ENCODE data around the gene MRPL44. TPM values are rescaled to one million over a fixed set of nuclear protein-coding genes. Genes with fewer than 3 reads are reported as not detected.

Gene MRPL44
- polyA plus RNA-seq, 6 donors from 2014 or later, result 34.4 to 52.3 (median 38.6) TPM

GRCh38 chr2:223943561-223944008 is 13.7 kb upstream of the MRPL44 start:
- peak overlapping the region; percentile 88 to 98 (median 94) for H3K4me3 Mint-ChIP-seq
- peaks cover 40 to 57% (median 52%) of the 10 kb centered on the region in 3 donors for H3K4me1 Mint-ChIP-seq
- H3K9me3 Mint-ChIP-seq, result peaks cover 0 to 9% (median 8%) of the 10 kb centered on the region in 7 donors
- DNase-seq (no peak), ATAC-seq (ENCODE audit: low read depth in 2 of 2) (no peak)
- no peaks in the 10 kb centered on the region for H3K27me3 Mint-ChIP-seq
- H3K36me3 Mint-ChIP-seq, result peaks cover 8 to 10% of the 10 kb centered on the region in 2 donors
- H3K27ac Mint-ChIP-seq, result peak overlapping the region in 4 of 6 donors; percentile 72 to 96 (median 90)

GRCh38 chr2:223944166-223944702 is 13.0 kb upstream of the MRPL44 start:
- H3K4me1 Mint-ChIP-seq, result peaks cover 41 to 58% (median 47%) of the 10 kb centered on the region in 3 donors
- peak; percentile 34 for DNase-seq

DNA sequence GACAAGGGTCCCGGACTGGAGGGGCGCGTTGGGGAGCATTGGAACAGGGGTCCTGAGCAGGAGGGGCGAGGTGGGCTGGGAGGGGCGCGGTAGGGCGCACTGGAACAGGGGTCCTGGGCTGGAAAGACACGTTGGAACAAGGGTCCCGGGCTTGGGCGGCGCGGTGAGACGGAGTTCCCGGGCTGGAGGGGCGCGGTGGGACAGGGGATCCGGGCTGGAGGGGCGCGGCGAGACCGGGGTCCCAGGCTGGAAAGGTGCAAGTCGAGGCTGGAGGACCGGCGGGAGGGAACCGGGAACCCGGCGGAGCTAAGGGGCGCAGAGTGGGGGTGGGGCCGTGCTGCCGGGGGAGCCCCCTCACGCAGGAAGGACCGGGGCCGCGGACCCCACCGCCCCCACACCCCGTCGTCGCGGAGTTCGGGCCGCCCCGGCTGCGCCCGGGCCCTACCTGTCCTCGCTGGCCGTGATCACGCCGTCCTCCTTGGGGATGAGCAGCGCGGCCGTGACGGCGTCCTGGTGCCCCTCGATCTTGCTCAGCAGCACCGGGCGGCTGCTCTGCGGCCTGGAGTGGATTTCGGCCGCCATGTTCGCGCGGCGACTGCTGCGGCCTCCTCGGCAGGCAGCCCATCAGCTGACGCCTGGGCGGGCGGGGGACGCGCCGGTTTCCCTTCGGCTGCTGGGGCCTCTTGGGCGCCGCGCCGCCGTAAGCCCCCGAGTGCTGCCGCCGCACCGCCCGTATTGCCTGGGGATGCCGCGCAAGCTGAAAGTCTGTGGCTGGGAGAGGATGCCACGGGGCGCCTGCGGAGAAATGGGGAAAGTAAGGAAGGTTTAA is 12.3 kb upstream of the MRPL44 start, which contains the start of gene WDFY1:
WDFY1 (minus strand) TSS at position 633 of the 829 bp plus-strand sequence; CDS start at position 582, 51 bp downstream.
- peak; percentile 82 for DNase-seq
- H3K27ac Mint-ChIP-seq, result peak within 1 kb of the TSS; percentile 82 to 96 (median 94)
- H3K9me3 Mint-ChIP-seq, result peaks cover 0 to 2% (median 0%) of the 10 kb centered on the region in 7 donors
- peak within 1 kb of the TSS; percentile 89 to 98 (median 94) for H3K4me3 Mint-ChIP-seq
- peak; percentile 95 to 97 for ATAC-seq (ENCODE audit: low read depth in 2 of 2)
- H3K4me1 Mint-ChIP-seq, result peaks cover 36 to 58% (median 44%) of the 10 kb centered on the region in 3 donors
- H3K27me3 Mint-ChIP-seq, result no peaks in the 10 kb centered on the region
- H3K36me3 Mint-ChIP-seq, result peaks cover 4 to 8% of the 10 kb centered on the region in 2 donors

More at GRCh38 chr2:223944166-223944702, 13.0 kb upstream of the MRPL44 start:
- H3K27me3 Mint-ChIP-seq, result no peaks in the 10 kb centered on the region
- H3K27ac Mint-ChIP-seq, result peak overlapping the region; percentile 72 to 96 (median 92)
- ATAC-seq (ENCODE audit: low read depth in 2 of 2), result peak; percentile 17 to 29
- peak overlapping the region; percentile 88 to 98 (median 94) for H3K4me3 Mint-ChIP-seq
- peaks cover 8 to 9% of the 10 kb centered on the region in 2 donors for H3K36me3 Mint-ChIP-seq
- H3K9me3 Mint-ChIP-seq, result peaks cover 0 to 9% (median 6%) of the 10 kb centered on the region in 7 donors

GRCh38 chr2:223945755-223946154 is 11.5 kb upstream of the MRPL44 start:
- ATAC-seq (ENCODE audit: low read depth in 2 of 2) (no peak), DNase-seq (no peak)
- peak overlapping the region in 5 of 6 donors; percentile 77 to 94 (median 91) for H3K27ac Mint-ChIP-seq
- H3K36me3 Mint-ChIP-seq, result peaks cover 4 to 8% of the 10 kb centered on the region in 2 donors
- H3K4me3 Mint-ChIP-seq, result peak overlapping the region in 7 of 8 donors; percentile 79 to 95 (median 94)
- H3K9me3 Mint-ChIP-seq, result peaks cover 0 to 2% (median 0%) of the 10 kb centered on the region in 7 donors
- H3K4me1 Mint-ChIP-seq, result peaks cover 39 to 63% (median 49%) of the 10 kb centered on the region in 3 donors
- no peaks in the 10 kb centered on the region for H3K27me3 Mint-ChIP-seq

DNA sequence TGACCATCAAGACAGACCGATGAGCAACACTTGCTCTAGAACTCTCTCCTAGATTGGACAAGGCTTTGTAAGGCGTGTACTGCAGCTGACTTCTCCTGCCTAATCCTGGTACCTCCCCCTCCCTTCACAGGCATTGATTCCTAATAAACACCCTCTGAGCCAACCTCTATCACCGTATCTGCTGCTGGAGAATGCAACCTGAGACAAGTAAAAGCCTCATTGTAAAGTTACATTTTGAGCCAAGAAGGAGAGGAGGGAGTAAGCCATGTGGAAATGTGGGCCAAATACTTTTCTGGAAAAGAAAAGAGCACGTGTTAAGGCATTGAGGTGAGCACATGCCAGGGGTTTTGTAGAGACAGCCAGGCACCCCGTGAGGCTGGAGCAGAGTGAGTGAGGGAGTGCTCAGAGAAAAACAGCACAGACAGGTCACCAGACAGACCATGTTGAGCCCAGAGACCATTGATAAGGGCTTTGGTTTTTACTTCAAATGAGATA is 9.5 kb upstream of the MRPL44 start:
- no peaks in the 10 kb centered on the region for H3K27me3 Mint-ChIP-seq
- H3K36me3 Mint-ChIP-seq, result no peaks in the 10 kb centered on the region
- DNase-seq, result no peak
- no peak overlapping the region for H3K27ac Mint-ChIP-seq
- H3K4me3 Mint-ChIP-seq, result peak overlapping the region in 2 of 8 donors; percentile 15 to 95
- no peak for ATAC-seq (ENCODE audit: low read depth in 2 of 2)
- peaks cover 48 to 70% (median 48%) of the 10 kb centered on the region in 3 donors for H3K4me1 Mint-ChIP-seq
- H3K9me3 Mint-ChIP-seq, result no peaks in the 10 kb centered on the region

- peak overlapping the region in 2 of 8 donors; percentile 19 to 62 for H3K4me3 Mint-ChIP-seq
- H3K27ac Mint-ChIP-seq, result peak overlapping the region in 2 of 6 donors; percentile 44 to 90
- H3K27me3 Mint-ChIP-seq, result no peaks in the 10 kb centered on the region
- peaks cover 33 to 56% (median 39%) of the 10 kb centered on the region in 3 donors for H3K4me1 Mint-ChIP-seq
- ATAC-seq (ENCODE audit: low read depth in 2 of 2) (no peak), DNase-seq (no peak)
- no peaks in the 10 kb centered on the region for H3K9me3 Mint-ChIP-seq
- H3K36me3 Mint-ChIP-seq, result no peaks in the 10 kb centered on the region
Observed at GRCh38 chr2:223949241-223949840, 7.9 kb upstream of the MRPL44 start.

- Mint-ChIP-seq H3K27ac (peak overlapping the region in 4 of 6 donors; percentile 59 to 94 (median 82)), H3K27me3 (no peaks in the 10 kb centered on the region), H3K9me3 (no peaks in the 10 kb centered on the region), H3K36me3 (no peaks in the 10 kb centered on the region), H3K4me3 (peak overlapping the region in 7 of 8 donors; percentile 39 to 84 (median 56)), H3K4me1 (peaks cover 27 to 51% (median 35%) of the 10 kb centered on the region in 3 donors)
- no peak for DNase-seq
- ATAC-seq (ENCODE audit: low read depth in 2 of 2), result no peak
Observed at GRCh38 chr2:223950448-223951347, 6.6 kb upstream of the MRPL44 start.

DNA sequence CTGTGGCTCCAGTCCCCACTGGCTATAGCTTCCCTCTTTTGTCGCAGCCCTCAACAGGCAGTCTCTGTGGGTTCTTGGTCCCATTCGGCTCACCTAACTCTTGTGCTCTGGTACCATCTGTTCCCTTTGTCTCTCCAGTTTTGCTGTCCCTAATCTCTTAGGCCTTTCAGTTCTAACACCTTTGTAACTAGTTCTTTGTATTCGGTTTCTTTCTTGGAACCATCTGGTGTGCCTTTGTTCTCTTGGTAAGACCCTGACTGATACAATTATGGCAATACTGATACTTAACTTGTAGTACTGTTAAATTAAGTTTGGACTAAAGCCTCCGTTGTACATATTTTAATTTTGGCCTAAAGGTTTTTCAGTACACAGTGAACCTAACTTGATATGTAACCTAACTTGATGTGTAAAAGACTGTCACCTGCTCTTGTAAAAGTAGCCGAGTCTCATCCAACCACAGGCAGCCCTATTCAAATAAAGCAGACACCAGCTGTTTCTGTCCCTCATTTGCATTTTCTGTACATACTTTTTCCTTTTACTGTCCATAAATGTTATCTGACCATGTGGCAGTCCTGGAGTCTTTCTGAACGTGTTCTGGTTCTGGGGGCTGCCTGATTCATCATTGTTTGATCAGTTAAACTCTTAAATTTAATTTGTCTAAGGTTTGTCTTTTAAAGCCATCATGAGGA is 4.8 kb upstream of the MRPL44 start:
- no peak for DNase-seq
- Mint-ChIP-seq H3K9me3 (no peaks in the 10 kb centered on the region), H3K27me3 (no peaks in the 10 kb centered on the region), H3K4me3 (peak overlapping the region in 4 of 8 donors; percentile 24 to 60 (median 42)), H3K4me1 (peaks cover 22 to 52% (median 31%) of the 10 kb centered on the region in 3 donors), H3K36me3 (no peaks in the 10 kb centered on the region), H3K27ac (peak overlapping the region in 4 of 6 donors; percentile 12 to 79 (median 40))
- ATAC-seq (ENCODE audit: low read depth in 2 of 2), result peak; percentile 11 to 33

- H3K36me3 Mint-ChIP-seq, result no peaks in the 10 kb centered on the region
- H3K9me3 Mint-ChIP-seq, result no peaks in the 10 kb centered on the region
- peaks cover 24 to 60% (median 28%) of the 10 kb centered on the region in 3 donors for H3K4me1 Mint-ChIP-seq
- ATAC-seq (ENCODE audit: low read depth in 2 of 2) (no peak), DNase-seq (no peak)
- no peaks in the 10 kb centered on the region for H3K27me3 Mint-ChIP-seq
- peak overlapping the region in 1 of 8 donors; percentile 65 for H3K4me3 Mint-ChIP-seq
- peak overlapping the region in 1 of 6 donors; percentile 37 for H3K27ac Mint-ChIP-seq
Observed at GRCh38 chr2:223954401-223954800, 2.9 kb upstream of the MRPL44 start.

- Mint-ChIP-seq H3K4me1 (peaks cover 32 to 60% (median 34%) of the 10 kb centered on the region in 3 donors), H3K27ac (peak overlapping the region in 4 of 6 donors; percentile 64 to 99 (median 97)), H3K36me3 (peaks cover 3 to 11% of the 10 kb centered on the region in 2 donors), H3K4me3 (peak overlapping the region in 7 of 8 donors; percentile 27 to 99 (median 86)), H3K9me3 (no peaks in the 10 kb centered on the region), H3K27me3 (no peaks in the 10 kb centered on the region)
- DNase-seq, result no peak
- ATAC-seq (ENCODE audit: low read depth in 2 of 2), result no peak
Observed at GRCh38 chr2:223956300-223956699, 963 bp upstream of the MRPL44 start.

GRCh38 chr2:223959688-223960087 is 2.4 kb downstream of the MRPL44 start:
- peaks cover 34 to 61% (median 37%) of the 10 kb centered on the region in 3 donors for H3K4me1 Mint-ChIP-seq
- no peak for ATAC-seq (ENCODE audit: low read depth in 2 of 2)
- peak overlapping the region in 1 of 6 donors; percentile 54 for H3K27ac Mint-ChIP-seq
- no peaks in the 10 kb centered on the region for H3K9me3 Mint-ChIP-seq
- H3K27me3 Mint-ChIP-seq, result no peaks in the 10 kb centered on the region
- peak overlapping the region in 7 of 8 donors; percentile 26 to 99 (median 64) for H3K4me3 Mint-ChIP-seq
- no peak for DNase-seq
- peaks cover 7 to 12% of the 10 kb centered on the region in 2 donors for H3K36me3 Mint-ChIP-seq
